IPS-15b (cell line): ENCODE results near the gene FIZ1.

Experiments used
- H3K27me3 ChIP-seq: one replicate; pipeline ENCODE4 v1.6.1; 2013; ENCODE audit warnings: low read length; ENCODE audit not compliant: control insufficient read depth, insufficient read depth
- H3K36me3 ChIP-seq: one replicate; pipeline ENCODE4 v1.6.1; 2013; ENCODE audit warnings: low read length; ENCODE audit not compliant: control insufficient read depth, insufficient read depth
- H3K4me1 ChIP-seq: one replicate; pipeline ENCODE4 v1.6.1; 2013; ENCODE audit warnings: mild to moderate bottlenecking, low read length; ENCODE audit not compliant: control insufficient read depth, insufficient read depth
- H3K4me3 ChIP-seq: one replicate; pipeline ENCODE4 v1.5.1; 2013; ENCODE audit warnings: low read depth, low read length
- H3K9ac ChIP-seq: one replicate; pipeline ENCODE4 v1.6.1; 2013; ENCODE audit warnings: low read depth, mild to moderate bottlenecking, low read length
- H3K9me3 ChIP-seq: one replicate; pipeline ENCODE4 v1.6.1; 2013; ENCODE audit warnings: mild to moderate bottlenecking, low read length; ENCODE audit not compliant: control insufficient read depth, insufficient read depth

Gene FIZ1

GRCh38 chr19:55599468-55599841, at the start of gene FIZ1:
Gene FIZ1 (minus strand): TSS chr19:55599517. CDS start chr19:55597865, 1,652 bp downstream.
- Histone ChIP-seq H3K9me3 (no peaks in the 10 kb centered on the region), H3K27me3 (no peaks in the 10 kb centered on the region), H3K36me3 (peaks cover 3% of the 10 kb centered on the region), H3K4me3 (peak within 1 kb of the TSS; percentile 97), H3K4me1 (peaks cover 16% of the 10 kb centered on the region), H3K9ac (peak within 1 kb of the TSS; percentile 98)

GRCh38 chr19:55648585-55649267, 49.4 kb upstream of the FIZ1 start:
- Histone ChIP-seq H3K9me3 (no peaks in the 10 kb centered on the region), H3K4me3 (peak overlapping the region; percentile 76), H3K4me1 (no peaks in the 10 kb centered on the region), H3K27me3 (no peaks in the 10 kb centered on the region), H3K9ac (peak overlapping the region; percentile 47), H3K36me3 (peaks cover 13% of the 10 kb centered on the region)

GRCh38 chr19:55647732-55648584, 48.6 kb upstream of the FIZ1 start, which contains the start of gene CCDC106:
Gene CCDC106 (plus strand): TSS chr19:55648212. CDS start chr19:55649047, 835 bp downstream.
- no peaks in the 10 kb centered on the region for H3K9me3 ChIP-seq
- peak within 1 kb of the TSS; percentile 76 for H3K4me3 ChIP-seq
- H3K36me3 ChIP-seq = peaks cover 13% of the 10 kb centered on the region
- peak within 1 kb of the TSS; percentile 85 for H3K9ac ChIP-seq
- no peaks in the 10 kb centered on the region for H3K27me3 ChIP-seq
- no peaks in the 10 kb centered on the region for H3K4me1 ChIP-seq

GRCh38 chr19:55646889-55647731, 47.8 kb upstream of the FIZ1 start:
- Histone ChIP-seq H3K27me3 (no peaks in the 10 kb centered on the region), H3K9ac (peak overlapping the region; percentile 85), H3K36me3 (peaks cover 13% of the 10 kb centered on the region), H3K9me3 (no peaks in the 10 kb centered on the region), H3K4me1 (no peaks in the 10 kb centered on the region), H3K4me3 (peak overlapping the region; percentile 76)

- no peak overlapping the region for H3K9ac ChIP-seq
Observed at GRCh38 chr19:55645512-55645881, 46.2 kb upstream of the FIZ1 start.

GRCh38 chr19:55644842-55645511, 45.7 kb upstream of the FIZ1 start:
- Histone ChIP-seq H3K27me3 (no peaks in the 10 kb centered on the region), H3K36me3 (peaks cover 13% of the 10 kb centered on the region), H3K9ac (no peak overlapping the region), H3K9me3 (no peaks in the 10 kb centered on the region), H3K4me3 (peak overlapping the region; percentile 85), H3K4me1 (no peaks in the 10 kb centered on the region)

More at GRCh38 chr19:55645512-55645881, 46.2 kb upstream of the FIZ1 start:
- no peaks in the 10 kb centered on the region for H3K4me1 ChIP-seq
- peaks cover 13% of the 10 kb centered on the region for H3K36me3 ChIP-seq
- H3K9me3 ChIP-seq = no peaks in the 10 kb centered on the region
- no peak overlapping the region for H3K4me3 ChIP-seq
- H3K27me3 ChIP-seq = no peaks in the 10 kb centered on the region

- peaks cover 13% of the 10 kb centered on the region for H3K36me3 ChIP-seq
- H3K27me3 ChIP-seq = no peaks in the 10 kb centered on the region
- peak overlapping the region; percentile 95 for H3K9ac ChIP-seq
- no peaks in the 10 kb centered on the region for H3K9me3 ChIP-seq
- no peaks in the 10 kb centered on the region for H3K4me1 ChIP-seq
- H3K4me3 ChIP-seq = peak overlapping the region; percentile 85
Observed at GRCh38 chr19:55644191-55644833, 45.0 kb upstream of the FIZ1 start.

GRCh38 chr19:55643887-55644176, 44.5 kb upstream of the FIZ1 start:
- H3K9me3 ChIP-seq = no peaks in the 10 kb centered on the region
- H3K36me3 ChIP-seq = peaks cover 13% of the 10 kb centered on the region
- H3K27me3 ChIP-seq = no peaks in the 10 kb centered on the region
- no peaks in the 10 kb centered on the region for H3K4me1 ChIP-seq
- H3K9ac ChIP-seq = peak overlapping the region; percentile 95
- peak overlapping the region; percentile 85 for H3K4me3 ChIP-seq

GRCh38 chr19:55643003-55643886, 43.9 kb upstream of the FIZ1 start, which contains the start of gene ZNF581:
Gene ZNF581 (plus strand): TSS chr19:55643649. CDS start chr19:55644572, 923 bp downstream.
- Histone ChIP-seq H3K9me3 (no peaks in the 10 kb centered on the region), H3K27me3 (no peaks in the 10 kb centered on the region), H3K4me3 (peak within 1 kb of the TSS; percentile 85), H3K4me1 (no peaks in the 10 kb centered on the region), H3K9ac (peak within 1 kb of the TSS; percentile 95), H3K36me3 (peaks cover 13% of the 10 kb centered on the region)
